Osteocyte (in vitro differentiated cells): Measurements from ENCODE around the gene OLFML2B. TPM values are rescaled to one million over a fixed set of nuclear protein-coding genes. Genes with fewer than 3 reads are reported as not detected.

ENCODE experiments used
- DNase-seq: peaks from one replicate; pipeline ENCODE4 v3.0.0; 2021; ENCODE audit warnings: mixed read lengths; ENCODE audit not compliant: unreplicated experiment; ENCODE audit errors: extremely low spot score
- H3K27ac Mint-ChIP-seq: one replicate; pipeline ENCODE4 v1.8.0; 2021; ENCODE audit warnings: mild to moderate bottlenecking, mixed read lengths; ENCODE audit not compliant: unreplicated experiment
- H3K27me3 Mint-ChIP-seq: one replicate; pipeline ENCODE4 v1.8.0; 2021; ENCODE audit warnings: mixed read lengths; ENCODE audit not compliant: unreplicated experiment
- H3K36me3 Mint-ChIP-seq: one replicate; pipeline ENCODE4 v1.8.0; 2021; ENCODE audit warnings: mixed read lengths; ENCODE audit not compliant: unreplicated experiment
- H3K4me1 Mint-ChIP-seq: one replicate; pipeline ENCODE4 v1.8.0; 2021; ENCODE audit warnings: mixed read lengths; ENCODE audit not compliant: unreplicated experiment
- H3K4me3 Mint-ChIP-seq: one replicate; pipeline ENCODE4 v1.8.0; 2021; ENCODE audit warnings: mild to moderate bottlenecking, moderate library complexity, mixed read lengths; ENCODE audit not compliant: unreplicated experiment
- H3K9me3 Mint-ChIP-seq: one replicate; pipeline ENCODE4 v1.8.0; 2021; ENCODE audit warnings: mixed read lengths; ENCODE audit not compliant: unreplicated experiment
- total RNA-seq: library from RNA; stranded (reverse); gene quantifications from 2 replicates; pipeline ENCODE4 v1.2.1, GENCODE V29; 2021
- TF ChIP-seq, protein P1 (sequence below): fragments of 200-600 bp; sonication (generic); IDR thresholded peaks from 2 replicates; pipeline ENCODE4 v1.5.0; 2021; ENCODE audit warnings: antibody characterized with exemption, mild to moderate bottlenecking, moderate library complexity

The OLFML2B gene
- total RNA-seq, 1 donor from 2014 or later: 66.7 TPM

DNA sequence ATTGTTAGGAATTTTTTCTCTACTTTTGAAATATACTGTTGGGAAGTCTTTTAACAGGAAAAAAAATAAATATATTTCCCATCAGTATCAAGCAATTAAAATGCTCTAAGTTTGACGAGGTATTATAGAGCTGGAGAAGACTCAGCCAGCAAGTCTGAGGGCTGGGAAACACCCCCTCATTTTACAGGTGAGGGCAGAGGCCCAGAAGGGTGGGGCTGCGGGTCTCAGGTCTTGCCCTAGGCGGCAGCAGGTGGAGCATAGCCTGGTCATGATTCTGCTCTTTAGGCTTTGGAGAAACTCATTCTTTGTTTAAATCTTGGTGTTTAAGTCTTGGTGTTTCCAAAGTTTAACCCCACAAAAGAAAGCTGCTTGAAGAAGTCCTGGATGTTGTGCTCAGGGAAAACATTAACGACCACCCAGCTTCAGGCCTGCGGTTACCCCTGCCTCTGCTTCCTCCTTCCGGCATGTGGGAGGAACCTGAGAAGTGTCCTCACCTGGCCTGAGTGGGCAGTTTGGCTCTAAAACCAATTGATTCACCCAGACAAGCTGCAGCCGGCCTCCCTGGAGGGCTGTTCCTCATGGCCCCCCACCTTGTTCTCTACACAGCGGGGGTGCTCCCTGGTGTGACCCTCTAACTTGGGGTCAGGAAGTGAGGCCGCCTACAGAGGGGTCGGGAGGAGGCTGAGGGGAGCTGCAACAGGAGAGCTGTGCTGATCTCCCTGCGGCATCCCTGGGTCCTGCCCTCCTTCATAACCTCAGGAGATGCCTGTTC lies 41.7 kb downstream of the OLFML2B start:
- peaks cover 23% of the 10 kb centered on the region for H3K36me3 Mint-ChIP-seq
- H3K27me3 Mint-ChIP-seq: no peaks in the 10 kb centered on the region
- peaks cover 3% of the 10 kb centered on the region for H3K4me1 Mint-ChIP-seq
- TF ChIP-seq, protein P1, sequence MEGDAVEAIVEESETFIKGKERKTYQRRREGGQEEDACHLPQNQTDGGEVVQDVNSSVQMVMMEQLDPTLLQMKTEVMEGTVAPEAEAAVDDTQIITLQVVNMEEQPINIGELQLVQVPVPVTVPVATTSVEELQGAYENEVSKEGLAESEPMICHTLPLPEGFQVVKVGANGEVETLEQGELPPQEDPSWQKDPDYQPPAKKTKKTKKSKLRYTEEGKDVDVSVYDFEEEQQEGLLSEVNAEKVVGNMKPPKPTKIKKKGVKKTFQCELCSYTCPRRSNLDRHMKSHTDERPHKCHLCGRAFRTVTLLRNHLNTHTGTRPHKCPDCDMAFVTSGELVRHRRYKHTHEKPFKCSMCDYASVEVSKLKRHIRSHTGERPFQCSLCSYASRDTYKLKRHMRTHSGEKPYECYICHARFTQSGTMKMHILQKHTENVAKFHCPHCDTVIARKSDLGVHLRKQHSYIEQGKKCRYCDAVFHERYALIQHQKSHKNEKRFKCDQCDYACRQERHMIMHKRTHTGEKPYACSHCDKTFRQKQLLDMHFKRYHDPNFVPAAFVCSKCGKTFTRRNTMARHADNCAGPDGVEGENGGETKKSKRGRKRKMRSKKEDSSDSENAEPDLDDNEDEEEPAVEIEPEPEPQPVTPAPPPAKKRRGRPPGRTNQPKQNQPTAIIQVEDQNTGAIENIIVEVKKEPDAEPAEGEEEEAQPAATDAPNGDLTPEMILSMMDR: no peak
- no peak overlapping the region for H3K4me3 Mint-ChIP-seq
- no peak for DNase-seq
- H3K9me3 Mint-ChIP-seq: peaks cover under 1% of the 10 kb centered on the region
- no peak overlapping the region for H3K27ac Mint-ChIP-seq

DNA sequence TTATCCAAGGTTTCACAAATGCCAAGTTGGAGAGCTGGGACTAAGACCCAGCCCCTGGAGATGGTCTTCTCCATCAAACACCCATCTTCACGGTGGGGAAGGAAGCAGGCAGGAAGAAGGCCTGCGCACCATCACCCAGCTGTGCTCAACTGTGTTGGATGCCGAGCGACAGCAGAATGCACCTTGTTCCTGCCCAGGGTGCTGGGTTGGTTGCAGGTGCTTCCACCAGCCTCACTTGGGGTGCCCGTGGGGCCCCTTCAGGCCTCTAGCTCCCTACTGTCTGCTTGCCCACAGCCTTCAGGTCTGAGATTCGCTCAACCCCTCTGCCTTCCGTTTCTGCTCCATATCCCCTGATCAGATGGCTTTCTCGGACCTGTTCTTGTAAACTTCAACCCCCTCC lies 42.5 kb downstream of the OLFML2B start:
- no peaks in the 10 kb centered on the region for H3K27me3 Mint-ChIP-seq
- TF ChIP-seq, protein P1: no peak
- DNase-seq: no peak
- H3K36me3 Mint-ChIP-seq: peaks cover 22% of the 10 kb centered on the region
- peaks cover 3% of the 10 kb centered on the region for H3K4me1 Mint-ChIP-seq
- H3K27ac Mint-ChIP-seq: peak overlapping the region; percentile 59
- H3K4me3 Mint-ChIP-seq: no peak overlapping the region
- H3K9me3 Mint-ChIP-seq: no peaks in the 10 kb centered on the region

DNA sequence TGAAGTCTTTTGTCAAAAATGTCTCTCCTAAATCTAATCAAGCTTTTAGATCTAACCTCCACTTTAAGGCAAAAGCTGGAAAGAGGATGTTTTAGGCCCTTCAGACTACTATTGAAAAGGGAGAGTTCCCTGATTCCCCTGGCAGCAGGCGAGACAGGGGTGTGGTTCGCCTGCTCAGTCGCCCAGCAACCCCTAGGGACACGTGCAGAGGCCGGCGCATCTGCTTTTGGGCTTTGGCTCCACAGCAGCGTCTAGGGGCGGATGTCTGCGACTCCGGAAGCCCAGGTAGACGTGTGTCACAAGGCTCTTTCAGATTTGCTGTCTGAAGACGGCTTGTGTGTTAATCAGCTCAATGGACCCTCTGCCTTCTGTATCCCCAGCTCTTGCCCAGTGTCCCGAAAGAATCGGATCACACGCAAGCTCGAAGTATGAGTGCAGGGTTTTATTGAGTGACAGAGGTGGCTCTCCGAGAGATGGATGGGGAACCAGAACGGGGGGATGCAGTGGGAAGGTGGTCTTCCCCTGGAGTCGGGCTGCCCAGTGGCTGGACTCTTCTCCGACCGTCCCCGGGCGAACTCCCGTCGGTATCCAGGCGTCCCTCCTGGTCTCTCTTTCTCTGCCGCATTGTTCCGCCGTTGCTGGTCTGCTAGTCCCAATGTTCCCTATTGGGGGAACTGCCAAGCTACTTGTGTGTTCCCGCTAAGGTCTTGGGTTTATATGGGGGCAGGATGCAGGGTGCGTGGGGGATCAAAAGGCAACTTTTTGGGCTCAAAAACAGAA lies 45.5 kb downstream of the OLFML2B start:
- H3K27ac Mint-ChIP-seq: no peak overlapping the region
- no peaks in the 10 kb centered on the region for H3K9me3 Mint-ChIP-seq
- peaks cover 6% of the 10 kb centered on the region for H3K4me1 Mint-ChIP-seq
- peaks cover 6% of the 10 kb centered on the region for H3K36me3 Mint-ChIP-seq
- TF ChIP-seq, protein P1: no peak
- no peaks in the 10 kb centered on the region for H3K27me3 Mint-ChIP-seq
- no peak for DNase-seq
- H3K4me3 Mint-ChIP-seq: no peak overlapping the region

DNA sequence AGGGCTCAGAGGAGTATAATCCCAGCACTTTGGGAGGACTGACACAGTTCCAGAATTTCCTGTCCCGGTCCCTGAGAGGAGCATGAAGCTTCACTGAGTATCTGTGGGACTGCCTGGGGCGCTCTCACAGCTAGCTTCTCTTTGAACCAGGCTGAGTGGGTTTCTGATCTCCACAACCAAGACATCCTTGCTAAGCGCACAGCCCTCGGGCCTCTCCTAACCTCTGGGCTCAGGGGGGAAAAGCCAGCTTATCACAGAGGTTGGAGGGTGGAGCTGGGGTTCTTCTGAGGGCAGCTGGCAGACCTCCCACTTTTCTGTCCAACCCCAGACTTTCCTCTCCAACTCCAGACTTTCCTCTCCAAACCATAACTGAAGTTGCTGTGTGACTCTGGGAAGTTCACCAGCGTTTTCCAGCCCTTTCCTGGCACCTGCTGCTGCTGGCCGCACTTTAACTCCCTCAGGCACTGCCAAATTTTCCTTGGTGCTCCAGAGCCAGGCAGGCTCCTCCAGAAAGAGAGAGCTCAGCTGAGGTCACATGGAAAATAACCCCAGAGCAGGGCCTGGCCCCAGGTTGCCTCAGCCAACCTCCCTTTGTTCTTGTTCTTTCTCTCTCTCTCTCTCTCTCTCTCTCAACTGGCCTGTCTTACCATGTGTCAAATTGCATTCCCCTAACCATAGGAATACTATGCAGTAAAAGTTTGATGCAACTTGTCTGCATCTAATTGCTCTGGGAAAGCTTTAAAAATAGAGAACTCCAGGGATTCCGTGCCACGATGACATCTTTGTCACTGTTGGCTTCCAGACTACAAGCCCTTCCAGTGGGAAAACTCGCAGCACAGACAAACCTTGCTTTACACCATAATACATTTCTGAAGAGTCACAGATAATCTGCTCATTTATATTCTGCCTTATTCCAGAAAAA lies 49.5 kb downstream of the OLFML2B start:
- Mint-ChIP-seq H3K4me3 (no peak overlapping the region), H3K36me3 (no peaks in the 10 kb centered on the region), H3K4me1 (peaks cover 18% of the 10 kb centered on the region), H3K9me3 (no peaks in the 10 kb centered on the region), H3K27ac (no peak overlapping the region), H3K27me3 (no peaks in the 10 kb centered on the region)
- no peak for DNase-seq
- TF ChIP-seq, protein P1: no peak
